Stimulated activated naive CD4-positive, alpha-beta T cell (primary cell): ENCODE measurements around the gene RAPGEF3.

Experiments used
- DNase-seq, 6 experiments: peaks; one replicate each; lab custom pipeline; 2025; lab: John Stamatoyannopoulos, UW

The RAPGEF3 gene

DNA sequence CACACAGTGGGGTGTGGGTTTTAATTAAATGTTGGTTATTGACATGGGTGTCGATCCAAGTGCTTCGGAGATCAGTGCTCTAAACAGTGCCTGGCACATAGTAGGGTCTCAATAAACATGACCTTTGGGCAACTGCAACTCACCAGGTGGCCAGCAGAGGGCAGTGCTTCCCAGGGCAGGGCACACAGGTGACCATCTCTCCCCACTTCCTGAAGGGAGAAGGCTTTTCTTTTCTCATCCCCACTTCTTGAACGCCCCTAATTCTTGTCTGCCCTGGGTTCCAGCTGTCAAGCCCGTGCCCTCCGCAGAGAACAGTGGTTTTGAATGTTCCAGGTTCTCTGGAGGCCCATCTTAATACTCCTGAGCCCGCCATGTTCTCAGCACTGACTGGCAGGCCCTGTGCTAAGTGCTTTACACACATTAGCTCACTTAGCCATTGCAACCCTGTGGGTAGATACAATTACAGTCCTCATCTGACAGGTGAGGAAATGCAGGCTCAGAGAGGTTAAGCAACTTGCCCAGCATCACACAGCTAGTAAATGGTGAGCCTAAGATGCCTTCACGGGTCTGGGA is 16.3 kb downstream of the RAPGEF3 start:
- DNase-seq, result peak; percentile 22 to 73 (median 59)

DNA sequence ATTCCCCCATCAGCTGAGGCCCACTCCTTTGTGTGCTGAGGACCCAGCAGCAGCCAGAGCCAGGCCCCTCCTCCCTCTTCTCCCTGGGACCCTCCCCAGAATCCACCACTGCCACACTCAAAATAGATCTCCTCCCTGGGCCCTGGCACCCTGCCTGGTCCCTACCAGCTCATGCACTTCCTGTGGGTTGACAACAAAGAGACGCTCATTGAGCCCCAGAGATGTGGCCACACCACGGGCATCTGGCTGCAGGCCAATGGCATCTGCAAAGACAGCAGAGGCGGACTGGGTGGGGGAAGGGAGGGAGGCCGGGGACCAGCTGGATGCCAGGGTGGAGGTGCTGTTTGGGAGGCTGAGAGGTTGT is 17.4 kb downstream of the RAPGEF3 start:
- peak; percentile 22 to 60 (median 58) for DNase-seq

DNA sequence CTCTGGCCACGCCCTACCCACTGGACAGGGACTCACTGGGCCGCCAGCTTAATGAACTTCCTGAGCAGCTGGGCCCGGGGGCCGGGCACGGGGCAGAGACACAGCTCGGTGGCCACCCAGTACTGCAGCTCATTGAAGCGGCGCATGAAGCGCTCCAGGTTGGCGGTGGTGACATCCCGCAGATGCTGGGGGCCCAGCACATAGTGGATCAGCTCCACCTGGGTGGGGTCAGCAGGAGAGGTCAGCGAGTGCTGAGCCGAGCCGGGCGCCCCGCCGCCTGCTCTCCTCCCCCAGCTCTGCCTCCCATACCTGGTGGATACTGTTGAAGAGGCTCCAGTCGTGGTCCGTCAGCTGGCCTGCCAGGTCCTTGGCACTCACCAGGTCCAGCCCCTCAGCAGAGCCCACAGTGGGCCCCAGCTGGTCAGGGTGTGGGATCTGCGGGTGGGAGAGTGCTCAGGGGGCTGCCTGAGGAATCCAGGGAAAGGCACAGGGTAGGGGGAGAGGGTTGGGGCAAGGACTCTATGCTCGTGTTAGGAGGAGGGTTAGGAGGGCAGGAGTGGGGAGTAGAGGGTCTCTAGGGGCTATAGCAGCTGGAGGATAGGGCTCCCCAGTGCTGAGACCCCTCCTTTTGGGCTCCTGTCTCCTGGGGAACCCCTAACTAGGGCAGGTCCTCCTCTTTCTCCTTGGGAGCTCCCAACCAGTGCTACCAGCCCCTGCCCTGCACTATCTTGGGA is 17.9 kb downstream of the RAPGEF3 start:
- no peak for DNase-seq

DNA sequence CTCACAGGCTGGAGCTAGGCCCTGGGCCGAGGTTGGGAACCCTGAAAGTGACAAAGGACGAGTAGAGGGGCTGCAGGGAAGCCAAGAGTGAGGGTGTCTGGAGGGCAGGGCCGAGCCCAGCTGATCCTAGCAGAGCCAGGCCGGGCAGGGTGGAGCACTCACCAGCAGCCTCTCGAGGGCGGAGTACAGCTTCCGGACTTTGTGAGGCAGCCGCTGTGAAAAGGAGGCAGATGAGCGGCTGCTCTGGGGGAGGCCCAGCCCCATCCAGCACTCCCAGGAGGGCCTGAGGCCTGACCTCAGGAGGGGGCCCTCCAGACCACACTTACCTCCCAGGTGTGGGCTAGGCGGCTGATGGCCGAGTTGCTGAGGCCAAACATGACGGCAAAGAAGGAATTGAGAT is 18.7 kb downstream of the RAPGEF3 start:
- DNase-seq, result no peak

DNA sequence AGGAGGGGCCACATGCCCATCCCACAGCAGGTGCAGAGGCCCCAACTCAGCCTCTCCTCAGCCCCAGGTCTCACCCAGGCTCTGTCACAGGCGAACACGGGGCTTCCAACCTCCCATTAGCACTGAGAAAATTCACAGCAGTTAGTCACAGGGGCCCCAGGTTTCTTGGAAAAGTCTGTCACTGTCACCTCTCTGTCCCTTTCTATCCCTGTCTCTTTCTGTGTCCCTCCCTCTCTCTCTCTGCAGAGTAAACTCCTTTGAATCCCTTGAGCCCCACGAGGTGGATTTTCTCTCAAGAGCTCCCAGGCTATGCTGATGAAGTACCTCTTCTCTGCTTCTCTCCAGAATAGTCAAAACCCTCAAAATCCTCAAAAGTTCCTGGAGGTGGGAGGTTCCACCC is 19.4 kb downstream of the RAPGEF3 start:
- DNase-seq, result no peak

DNA sequence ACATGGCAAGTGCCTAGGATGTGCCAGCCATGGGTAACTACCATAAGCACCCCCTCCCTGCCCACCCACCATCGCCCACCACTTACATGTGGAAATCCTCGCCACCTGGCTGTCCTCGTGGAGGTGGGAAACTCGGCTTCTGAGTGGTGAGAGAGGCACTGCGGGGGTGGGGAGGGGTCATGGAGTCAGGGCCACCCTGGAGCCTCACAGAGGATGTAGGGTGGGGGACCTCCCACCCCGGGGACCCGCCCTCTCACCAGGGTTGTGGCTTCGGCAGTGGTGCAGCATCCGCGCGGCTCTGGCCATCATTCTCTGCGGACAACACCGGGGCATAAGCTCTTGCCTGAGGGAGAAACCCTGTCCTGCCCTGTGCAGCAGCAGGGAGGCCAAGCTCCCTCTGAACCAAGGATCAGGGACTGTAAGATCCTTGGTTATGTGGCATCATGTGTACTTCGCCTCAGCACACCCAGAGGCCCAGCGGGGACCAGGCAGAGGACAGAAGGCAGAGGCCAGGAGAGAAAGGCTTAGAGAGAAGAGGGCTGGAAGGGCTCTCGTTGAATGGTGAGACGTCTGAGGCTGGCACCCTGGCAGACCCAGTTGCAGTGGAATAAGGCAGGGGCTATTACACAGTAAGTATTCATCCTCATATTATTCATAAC is 20.6 kb downstream of the RAPGEF3 start:
- DNase-seq, result no peak

DNA sequence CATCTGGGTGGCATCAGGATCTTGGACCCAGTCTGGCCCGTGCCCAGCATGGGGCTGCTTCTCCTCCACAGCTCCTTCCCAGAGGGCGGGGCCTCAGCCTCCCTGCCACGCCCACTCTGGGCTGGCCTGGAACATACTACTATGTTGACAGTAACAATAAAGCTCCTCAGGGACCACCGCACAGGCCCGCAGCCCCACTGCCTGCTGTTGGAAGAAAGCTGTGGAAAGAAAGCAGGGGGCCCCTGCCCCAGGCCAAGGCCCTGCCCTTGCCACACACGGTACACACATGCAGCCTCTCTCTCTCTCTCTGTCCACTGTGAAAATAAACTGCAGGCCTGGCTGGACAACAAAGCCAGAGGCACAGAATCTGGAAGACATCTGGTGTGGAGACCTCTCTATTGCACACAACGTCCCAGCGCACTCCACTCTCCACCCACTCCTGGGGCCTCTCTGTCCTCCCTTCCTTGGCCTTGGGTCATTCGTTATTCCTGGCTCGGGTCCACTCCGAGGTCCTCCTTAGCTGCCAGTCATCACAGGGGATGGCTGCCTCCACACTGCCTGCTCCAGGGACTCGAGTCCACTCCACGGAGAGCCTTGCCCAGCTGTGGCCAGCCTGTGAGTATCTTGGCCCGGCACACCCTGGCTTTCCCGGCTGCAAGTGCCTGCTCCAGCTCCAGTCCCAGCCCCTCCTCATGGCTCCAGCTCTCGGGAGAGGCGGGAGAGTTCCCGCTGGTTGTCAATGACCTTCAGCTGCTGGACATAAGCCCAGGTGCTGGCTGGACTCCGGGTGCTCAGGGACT is 21.6 kb downstream of the RAPGEF3 start:
- DNase-seq, result no peak

DNA sequence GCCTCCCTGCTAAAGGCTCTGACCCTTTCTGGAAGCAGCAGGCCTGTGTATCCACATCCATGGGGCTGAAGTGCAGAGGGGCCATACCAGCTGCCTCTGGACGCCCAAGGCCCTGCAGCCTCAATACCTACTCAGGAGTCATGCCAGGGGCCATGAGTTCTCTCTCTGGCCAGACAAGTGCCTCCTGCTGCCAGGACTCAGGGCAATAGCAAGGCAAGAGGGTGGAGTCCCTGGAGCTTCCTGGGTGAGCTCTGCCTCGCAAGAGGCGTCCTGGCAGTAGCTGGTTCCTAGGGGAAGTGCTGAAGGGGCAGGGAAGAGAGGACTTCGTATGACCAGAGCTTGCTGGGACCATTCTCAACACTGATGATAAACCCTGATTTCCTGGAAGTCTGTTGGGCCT is 22.5 kb downstream of the RAPGEF3 start:
- no peak for DNase-seq

DNA sequence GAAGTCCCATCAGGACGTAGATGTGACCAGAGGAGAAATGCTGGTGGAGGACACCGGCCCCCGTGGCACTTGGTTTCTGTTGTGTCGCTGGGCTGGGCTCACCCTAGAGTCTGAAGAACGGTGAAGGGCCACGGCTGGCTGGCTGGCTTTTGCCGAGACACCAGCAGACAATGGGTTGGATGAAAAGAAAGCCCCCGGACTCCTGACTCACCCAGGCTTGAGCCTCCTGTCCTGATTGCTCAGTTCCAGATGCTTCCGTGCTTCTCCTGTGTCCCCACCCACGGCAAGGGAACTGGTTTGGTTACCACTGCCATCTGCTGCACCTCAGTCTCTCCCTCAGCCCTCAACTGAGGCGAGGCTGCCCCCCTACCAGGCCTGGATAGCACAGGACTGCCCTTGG is 23.0 kb downstream of the RAPGEF3 start:
- DNase-seq, result no peak

DNA sequence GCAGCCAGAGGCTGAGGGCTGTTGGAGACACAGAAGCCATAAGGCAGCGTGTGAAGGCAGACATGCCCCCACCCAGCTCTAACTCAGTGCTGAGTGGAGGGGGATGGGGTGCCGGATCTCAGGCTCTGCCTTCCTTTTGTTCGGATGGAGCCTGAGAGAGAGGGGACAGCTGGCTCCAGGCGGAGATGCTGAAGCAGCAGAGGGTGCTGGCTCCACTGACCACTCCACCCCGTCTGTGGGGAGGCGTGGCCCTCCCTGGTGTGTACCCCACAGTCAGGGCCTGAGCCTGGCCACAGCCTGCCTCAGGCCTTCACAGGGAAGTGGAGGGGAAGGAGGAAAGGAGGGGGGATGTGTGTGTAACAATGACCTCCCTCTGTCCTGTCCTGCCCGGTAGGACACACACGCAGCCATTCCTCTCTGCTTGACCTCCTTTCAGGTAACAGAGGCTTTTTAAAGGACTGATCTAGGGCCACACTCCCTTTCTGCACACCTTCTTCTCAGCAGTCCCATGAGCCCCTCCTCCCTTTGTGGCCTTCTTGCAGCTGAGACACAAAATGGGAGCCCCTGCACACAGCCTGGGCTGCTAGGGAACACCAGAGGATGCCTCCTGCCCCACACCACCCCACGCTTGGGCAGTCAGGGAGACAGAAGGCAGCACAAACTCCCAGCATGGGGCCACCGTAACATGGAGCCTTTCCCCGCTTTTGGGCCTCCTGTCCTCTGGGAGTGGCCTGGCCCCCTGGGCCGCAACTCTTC is 23.8 kb downstream of the RAPGEF3 start:
- no peak for DNase-seq

DNA sequence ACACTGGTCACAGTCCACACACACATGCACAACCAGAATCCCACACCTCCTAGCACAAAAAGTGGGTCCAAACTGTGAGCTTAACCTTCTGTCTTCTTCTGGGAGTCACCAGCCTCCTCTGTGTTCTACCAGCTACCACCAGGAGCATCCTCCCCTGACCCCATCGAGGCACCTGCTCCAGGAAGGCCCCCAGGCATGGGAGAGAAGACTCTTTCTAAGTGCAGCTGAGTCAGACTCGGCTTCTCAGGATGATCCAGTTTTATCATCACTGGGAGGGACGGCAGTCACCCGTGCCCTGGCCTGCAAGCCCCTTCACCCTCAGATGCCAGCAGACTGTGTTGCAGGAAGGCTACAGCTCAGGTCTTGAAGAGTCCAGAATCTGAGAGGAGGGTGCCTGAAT is 25.5 kb downstream of the RAPGEF3 start:
- no peak for DNase-seq

DNA sequence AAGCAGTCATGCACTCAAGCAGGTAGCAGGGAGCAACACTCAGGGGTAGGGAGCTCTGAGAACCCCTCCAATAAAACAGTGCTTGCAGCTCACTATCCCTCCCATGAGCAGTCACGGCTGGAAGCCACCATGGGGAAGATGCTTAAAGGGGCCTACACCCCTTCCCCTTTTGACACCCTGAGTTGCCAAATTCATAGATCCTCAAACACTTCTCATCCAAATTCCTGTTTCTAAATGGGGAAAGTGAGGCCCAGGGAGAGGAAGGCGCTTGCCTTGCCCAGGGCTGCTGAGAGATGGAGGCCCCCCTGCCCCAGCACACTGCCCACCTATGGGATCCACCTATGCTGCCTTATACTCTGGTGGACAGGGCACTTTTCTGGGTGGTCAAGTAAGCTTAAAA is 26.2 kb downstream of the RAPGEF3 start:
- no peak for DNase-seq

DNA sequence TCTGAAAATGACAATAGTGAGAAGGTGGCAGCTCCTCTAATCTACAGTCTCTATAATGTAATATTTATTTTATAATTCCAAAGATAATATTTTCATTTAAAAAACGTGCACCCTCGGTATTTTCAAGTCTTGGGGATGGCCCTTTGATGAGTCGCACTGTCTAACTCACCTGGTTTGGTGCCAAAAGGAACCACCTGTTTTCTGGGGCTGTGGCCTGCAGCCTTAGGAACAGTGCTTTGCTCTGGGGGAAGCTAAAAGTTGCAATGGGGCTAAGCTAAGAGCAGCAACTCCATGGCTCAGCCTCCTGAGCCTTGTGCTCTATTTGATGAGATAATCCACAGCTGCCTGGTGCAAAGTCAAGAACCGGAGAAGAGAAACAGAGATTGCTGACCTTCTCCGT is 27.0 kb downstream of the RAPGEF3 start:
- DNase-seq, result no peak

DNA sequence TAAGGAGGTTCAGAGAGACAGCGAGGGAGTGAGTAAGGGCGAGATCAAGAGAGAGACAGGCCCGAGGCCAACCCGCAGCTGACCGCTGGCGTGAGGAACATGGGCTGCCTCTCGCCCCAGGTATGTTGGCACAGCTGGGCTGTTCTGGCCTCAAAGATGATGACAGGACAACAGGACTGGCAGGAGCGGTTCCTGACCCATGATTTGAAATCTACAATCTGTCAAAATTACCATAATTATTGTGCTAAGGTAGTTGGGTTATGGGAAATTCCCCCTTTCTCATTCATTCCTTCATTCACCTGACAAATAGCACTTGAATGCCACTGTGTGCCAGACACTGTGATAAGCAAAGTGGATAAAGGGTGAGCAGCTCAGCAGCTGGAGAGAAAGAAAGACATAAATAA is 28.3 kb downstream of the RAPGEF3 start:
- no peak for DNase-seq

DNA sequence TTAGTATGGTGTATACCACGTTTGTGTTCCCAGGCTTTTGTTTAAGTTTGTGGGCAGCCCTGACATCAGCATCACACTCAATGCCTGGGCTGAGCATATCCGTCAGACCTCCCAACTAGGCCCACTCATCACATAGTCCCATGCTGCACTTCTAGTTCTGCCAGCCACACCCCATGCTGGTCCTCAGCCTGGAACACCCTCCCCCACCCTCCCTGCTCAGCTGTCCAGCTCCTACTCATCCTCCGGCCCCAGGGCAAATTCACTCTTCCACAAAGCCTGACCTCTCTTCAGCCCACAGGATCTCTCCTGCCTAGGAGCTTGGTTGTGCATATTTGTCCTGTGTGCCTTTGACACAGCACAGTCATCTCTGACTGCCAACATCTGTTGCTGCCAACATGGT is 29.4 kb downstream of the RAPGEF3 start:
- DNase-seq, result no peak

DNA sequence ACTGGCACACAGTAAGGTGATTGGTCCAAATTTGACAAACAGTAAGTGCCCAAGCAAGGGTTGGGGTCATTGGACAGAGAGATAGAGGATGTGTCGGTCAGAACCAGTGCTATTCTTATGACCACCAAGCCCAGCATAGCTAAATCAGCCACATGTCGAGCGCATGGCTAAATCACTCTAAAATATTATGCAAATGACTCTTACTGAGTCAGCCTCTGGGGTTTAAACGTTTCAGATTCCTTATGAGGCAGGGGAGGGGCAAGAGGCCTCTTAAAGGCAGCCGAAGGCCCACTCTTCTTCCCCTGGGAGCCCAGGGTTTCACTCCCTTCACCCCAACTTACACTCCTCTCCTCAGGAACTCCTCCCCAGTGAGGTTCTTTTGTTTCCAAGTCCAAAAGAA is 32.8 kb downstream of the RAPGEF3 start:
- no peak for DNase-seq

DNA sequence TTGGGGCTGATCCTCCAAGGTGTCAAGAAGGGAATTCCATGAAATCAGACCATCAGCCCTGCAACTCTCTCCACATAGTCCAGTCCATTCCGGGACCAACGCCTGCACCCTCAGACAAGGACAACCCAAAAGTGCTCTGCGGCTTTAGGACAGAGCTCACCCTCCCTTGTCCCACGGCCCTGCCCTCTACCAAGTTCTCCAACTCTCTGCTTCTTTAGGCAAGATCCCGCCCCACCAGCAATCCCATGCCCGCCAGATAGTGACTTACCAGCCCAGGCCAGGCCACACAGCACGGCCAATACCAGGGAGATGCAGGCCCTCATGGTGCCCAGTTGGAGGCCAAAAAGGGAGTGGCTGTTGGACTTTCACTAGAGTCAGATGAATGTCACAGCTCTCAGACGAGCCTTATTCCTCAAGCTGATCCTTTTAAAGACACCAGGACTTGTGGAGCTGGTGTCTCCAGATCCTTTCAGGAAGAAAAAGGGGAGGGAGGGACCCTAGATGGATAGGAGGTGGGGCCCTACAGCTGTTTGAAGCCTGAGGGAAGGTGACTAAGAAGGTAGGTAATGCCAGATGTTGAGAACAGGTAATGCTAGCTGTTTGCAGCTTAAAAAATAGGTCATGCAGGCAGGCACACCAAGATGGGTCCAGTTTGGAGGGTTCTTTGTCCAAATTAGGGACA is 33.4 kb downstream of the RAPGEF3 start, which contains the start of gene ENDOU:
Gene ENDOU (minus strand): TSS at position 400 of the 682 bp plus-strand sequence. CDS start 77 bp downstream, at position 323.
- no peak for DNase-seq

DNA sequence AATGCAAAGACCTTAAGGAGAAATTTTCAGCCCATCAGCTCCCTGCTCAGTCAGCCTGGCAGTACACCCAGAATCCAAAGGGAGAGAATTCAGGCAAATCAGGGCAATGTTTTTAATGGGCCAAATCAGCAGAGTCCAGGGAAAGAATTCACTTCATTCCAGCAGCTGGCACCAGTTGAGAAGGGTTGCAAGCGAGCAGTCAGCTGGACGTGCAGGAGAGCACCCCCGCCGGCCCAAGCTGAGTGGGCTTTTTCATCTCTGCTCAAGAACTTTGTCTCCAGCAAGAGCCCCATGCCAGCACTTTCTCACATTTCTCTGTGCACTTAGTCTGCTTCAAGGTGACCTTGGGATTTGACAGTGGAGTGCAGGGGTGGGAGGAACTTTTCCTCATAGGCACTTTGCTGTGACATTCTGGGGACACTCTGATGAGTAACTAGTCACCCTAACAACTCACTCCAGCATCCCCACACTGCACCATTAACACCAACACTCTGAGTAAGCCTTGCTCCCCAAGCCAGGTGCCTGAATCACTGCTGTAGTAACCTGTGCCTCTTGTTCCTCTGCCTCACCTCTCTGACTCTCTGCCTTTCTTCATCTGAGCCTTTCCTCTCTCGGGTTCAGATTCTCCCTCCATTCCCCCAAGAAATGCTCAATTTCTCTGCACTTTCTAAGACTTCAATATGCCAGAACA is 35.6 kb downstream of the RAPGEF3 start:
- DNase-seq, result no peak

DNA sequence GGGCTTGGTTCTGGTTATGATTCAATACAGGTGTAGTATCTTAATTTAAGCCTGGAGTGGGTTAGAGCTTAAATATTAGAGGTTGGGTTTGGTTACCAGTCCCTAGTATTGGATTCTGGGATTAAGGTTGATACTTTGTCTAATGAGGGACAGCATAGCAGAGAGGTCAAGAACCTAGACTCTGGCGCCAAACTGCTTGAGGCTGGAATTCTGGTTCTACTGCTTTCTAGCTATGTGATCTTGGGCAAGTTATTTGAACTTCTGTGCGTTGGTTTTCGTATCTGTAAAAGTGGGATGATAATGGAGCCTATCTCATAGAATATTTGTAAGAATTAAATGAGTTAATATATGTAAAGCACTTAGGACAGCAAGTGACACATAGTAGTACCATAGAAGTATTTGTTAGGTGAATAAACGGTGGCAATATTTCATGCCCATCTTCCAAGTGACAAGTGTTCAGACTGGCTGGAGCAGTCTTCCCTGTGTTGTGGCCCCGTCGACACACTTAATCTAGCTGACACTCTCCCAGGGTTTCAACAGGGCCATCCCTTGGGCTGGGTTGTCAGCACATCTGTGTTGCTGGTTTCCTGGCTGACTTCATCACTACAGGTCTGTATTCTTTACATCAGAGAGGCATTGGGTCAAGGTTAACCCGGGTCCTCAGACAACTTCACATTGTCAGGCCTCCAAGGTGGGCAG is 36.4 kb downstream of the RAPGEF3 start:
- DNase-seq, result no peak

DNA sequence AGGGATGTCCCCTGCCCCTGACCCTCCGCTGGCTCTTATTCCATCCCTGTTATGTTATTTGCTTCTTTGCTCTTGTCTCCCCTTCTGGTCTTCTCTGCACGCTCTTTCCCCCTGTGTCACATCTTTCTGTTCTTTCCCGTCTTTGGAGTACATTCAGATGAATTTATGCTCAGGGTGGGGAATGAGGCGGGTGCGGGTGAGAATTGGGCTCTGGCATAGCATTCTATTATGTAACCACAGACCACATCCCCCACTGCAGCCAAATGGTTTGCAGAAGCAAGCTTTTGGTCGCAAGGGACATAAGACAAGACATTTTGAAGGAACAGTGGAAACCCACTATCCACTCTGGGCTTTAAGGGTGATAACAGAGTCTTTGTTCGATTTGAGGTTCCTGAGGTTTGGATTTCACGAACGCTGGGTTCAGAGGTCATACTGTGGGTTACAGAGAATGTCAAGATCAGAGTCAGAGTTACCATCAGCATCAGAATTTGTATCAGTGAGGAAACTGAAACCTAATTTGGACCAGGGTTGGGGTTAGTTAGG is 37.2 kb downstream of the RAPGEF3 start:
- DNase-seq, result no peak
